ENCODE data around the gene KLF16.

KLF16 gene

DNA sequence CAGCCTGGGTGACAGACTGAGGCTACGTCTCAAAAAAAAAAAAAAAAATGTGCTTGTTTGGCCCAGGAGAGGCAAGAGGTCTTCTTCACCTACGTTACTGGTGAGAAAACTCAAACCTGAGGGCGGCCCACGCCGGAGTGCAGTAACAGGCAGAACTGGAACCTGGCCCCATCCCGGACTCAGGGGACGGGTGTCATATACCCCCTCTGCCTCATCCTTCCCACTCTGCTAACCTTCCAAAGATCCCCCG, 41.4 kb upstream of the KLF16 start:
- Mint-ChIP-seq H3K36me3 (ENCODE audit: low read depth) (no peaks in the 10 kb centered on the region), H3K4me3 (peak overlapping the region; percentile 81 to 83 (median 82)), H3K27me3 (ENCODE audit: low read depth) (no peaks in the 10 kb centered on the region), H3K9me3 (no peaks in the 10 kb centered on the region), H3K4me1 (peaks cover 11% of the 10 kb centered on the region), H3K27ac (peak overlapping the region; percentile 90 to 99 (median 99))
- TF ChIP-seq, protein P1, sequence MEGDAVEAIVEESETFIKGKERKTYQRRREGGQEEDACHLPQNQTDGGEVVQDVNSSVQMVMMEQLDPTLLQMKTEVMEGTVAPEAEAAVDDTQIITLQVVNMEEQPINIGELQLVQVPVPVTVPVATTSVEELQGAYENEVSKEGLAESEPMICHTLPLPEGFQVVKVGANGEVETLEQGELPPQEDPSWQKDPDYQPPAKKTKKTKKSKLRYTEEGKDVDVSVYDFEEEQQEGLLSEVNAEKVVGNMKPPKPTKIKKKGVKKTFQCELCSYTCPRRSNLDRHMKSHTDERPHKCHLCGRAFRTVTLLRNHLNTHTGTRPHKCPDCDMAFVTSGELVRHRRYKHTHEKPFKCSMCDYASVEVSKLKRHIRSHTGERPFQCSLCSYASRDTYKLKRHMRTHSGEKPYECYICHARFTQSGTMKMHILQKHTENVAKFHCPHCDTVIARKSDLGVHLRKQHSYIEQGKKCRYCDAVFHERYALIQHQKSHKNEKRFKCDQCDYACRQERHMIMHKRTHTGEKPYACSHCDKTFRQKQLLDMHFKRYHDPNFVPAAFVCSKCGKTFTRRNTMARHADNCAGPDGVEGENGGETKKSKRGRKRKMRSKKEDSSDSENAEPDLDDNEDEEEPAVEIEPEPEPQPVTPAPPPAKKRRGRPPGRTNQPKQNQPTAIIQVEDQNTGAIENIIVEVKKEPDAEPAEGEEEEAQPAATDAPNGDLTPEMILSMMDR (IDR thresholded peaks at IDR 0.05; ENCODE audit: unreplicated experiment in 3 of 3) = no peak

DNA sequence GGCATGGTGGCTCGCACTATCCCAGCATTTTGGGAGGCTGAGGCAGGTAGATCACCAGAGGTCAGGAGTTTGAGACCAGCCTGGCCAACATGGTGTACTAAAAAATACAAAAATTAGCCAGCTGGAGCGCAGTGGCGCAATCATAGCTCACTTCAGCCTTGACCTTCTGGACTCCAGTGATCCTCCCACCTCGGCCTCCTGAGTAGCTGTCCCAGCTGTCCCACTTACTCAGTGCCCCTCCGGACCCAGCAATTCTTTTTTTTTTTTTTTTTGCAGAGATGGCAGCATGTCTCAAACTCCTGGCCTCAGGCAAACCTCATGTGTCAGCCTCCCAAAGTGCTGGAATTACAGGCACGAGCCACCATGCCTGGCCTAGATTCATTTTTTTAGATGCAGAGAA, 39.5 kb upstream of the KLF16 start:
- Mint-ChIP-seq H3K27me3 (ENCODE audit: low read depth) (no peaks in the 10 kb centered on the region), H3K4me3 (peak overlapping the region in 1 of 3 experiments; percentile 36), H3K9me3 (no peaks in the 10 kb centered on the region), H3K27ac (peak overlapping the region; percentile 69 to 99 (median 90)), H3K4me1 (peaks cover 11% of the 10 kb centered on the region), H3K36me3 (ENCODE audit: low read depth) (no peaks in the 10 kb centered on the region)
- TF ChIP-seq, protein P1 (IDR thresholded peaks at IDR 0.05; ENCODE audit: unreplicated experiment in 3 of 3) = no peak

DNA sequence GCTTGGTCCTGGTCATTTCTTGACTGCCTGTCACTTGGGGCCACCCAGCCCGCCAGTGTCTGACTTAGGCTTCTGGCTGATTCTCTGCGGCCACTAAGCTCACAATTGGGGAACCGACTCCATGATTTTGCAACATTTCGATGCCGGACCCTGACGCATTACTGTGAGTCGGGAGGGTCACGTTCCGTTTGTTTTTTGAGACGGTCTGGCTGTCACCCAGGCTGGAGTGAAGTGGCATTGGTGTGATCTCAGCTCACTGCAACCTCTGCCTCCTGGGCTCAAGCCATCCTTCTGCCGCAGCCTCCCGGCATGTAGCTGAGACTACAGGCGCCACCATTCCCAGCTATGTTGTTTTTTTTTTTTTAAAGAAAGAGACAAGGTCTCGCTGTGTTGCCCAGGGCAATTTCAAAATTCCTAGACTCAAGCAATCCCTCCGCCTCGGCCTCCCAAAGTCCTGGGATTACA, 38.6 kb upstream of the KLF16 start:
- no peaks in the 10 kb centered on the region for H3K36me3 Mint-ChIP-seq (ENCODE audit: low read depth)
- peak overlapping the region in 1 of 3 experiments; percentile 25 for H3K27ac Mint-ChIP-seq
- no peak overlapping the region for H3K4me3 Mint-ChIP-seq
- TF ChIP-seq, protein P1 (IDR thresholded peaks at IDR 0.05; ENCODE audit: unreplicated experiment in 3 of 3) = no peak
- H3K4me1 Mint-ChIP-seq = peaks cover 17% of the 10 kb centered on the region
- no peaks in the 10 kb centered on the region for H3K9me3 Mint-ChIP-seq
- H3K27me3 Mint-ChIP-seq (ENCODE audit: low read depth) = no peaks in the 10 kb centered on the region

DNA sequence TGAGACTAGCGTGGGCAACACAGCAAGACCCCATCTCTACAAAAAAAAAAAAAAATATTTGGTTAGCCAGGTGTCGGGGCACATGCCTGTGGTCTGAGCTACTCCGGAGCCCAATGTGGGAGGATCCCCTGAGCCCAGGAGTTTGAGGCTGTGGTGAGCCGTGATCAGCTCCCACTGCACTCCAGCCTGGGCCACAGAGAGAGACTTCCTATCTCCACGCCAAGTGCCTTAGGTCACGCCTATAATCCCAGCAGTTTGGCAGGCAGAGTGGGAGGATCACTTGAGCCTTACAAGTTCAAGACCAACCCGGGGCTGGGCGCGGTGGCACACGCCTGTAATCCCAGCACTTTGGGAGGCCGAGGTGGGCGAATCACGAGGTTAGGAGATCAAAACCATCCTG, 33.1 kb upstream of the KLF16 start:
- no peak overlapping the region for H3K4me3 Mint-ChIP-seq
- H3K27me3 Mint-ChIP-seq (ENCODE audit: low read depth) = no peaks in the 10 kb centered on the region
- H3K27ac Mint-ChIP-seq = no peak overlapping the region
- H3K36me3 Mint-ChIP-seq (ENCODE audit: low read depth) = no peaks in the 10 kb centered on the region
- TF ChIP-seq, protein P1 (IDR thresholded peaks at IDR 0.05; ENCODE audit: unreplicated experiment in 3 of 3) = no peak
- peaks cover 6% of the 10 kb centered on the region for H3K4me1 Mint-ChIP-seq
- no peaks in the 10 kb centered on the region for H3K9me3 Mint-ChIP-seq

DNA sequence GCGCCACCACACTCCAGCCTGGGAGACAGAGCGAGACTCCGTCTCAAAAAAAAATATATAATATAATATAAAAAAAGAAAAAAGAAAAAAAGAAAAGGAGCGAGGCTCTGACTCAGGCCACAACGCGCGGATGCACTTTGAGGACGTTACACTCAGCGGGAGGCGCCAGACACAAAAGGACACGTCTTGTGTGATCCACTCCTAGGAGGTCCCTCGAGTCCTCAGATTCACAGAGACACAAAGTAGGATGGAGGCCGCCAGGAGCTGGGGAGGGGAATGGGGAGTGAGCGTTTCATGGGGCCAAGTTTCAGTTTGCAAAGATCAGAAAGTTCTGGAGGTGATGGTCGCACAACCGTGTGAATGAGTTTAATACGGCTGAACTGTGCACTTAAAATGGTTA, 30.4 kb upstream of the KLF16 start:
- no peaks in the 10 kb centered on the region for H3K27me3 Mint-ChIP-seq (ENCODE audit: low read depth)
- no peaks in the 10 kb centered on the region for H3K36me3 Mint-ChIP-seq (ENCODE audit: low read depth)
- H3K27ac Mint-ChIP-seq = peak overlapping the region in 1 of 3 experiments; percentile 70
- no peak overlapping the region for H3K4me3 Mint-ChIP-seq
- TF ChIP-seq, protein P1 (IDR thresholded peaks at IDR 0.05; ENCODE audit: unreplicated experiment in 3 of 3) = no peak
- H3K9me3 Mint-ChIP-seq = no peaks in the 10 kb centered on the region
- H3K4me1 Mint-ChIP-seq = peaks cover 6% of the 10 kb centered on the region

DNA sequence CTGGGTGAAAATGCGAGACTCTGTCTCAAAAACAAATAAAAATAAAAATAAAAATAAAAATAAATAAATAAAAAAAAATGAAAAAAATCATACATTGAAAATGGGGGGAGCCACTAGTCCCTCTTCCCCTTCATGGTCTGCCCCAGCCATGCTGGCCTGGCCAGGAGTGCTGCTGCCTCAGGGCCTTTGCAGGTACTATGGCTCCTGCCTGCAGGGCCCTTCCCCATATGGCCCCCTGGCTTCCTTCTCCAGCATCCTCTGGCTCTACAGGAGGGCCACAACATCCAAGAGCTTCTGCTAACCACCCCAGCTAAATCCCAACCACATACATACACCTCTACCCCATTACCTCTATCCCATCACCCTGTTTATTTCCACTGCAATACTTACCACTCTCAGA, 26.5 kb upstream of the KLF16 start:
- TF ChIP-seq, protein P1 (IDR thresholded peaks at IDR 0.05; ENCODE audit: unreplicated experiment in 3 of 3) = no peak
- Mint-ChIP-seq H3K27ac (peak overlapping the region in 2 of 3 experiments; percentile 21 to 32), H3K36me3 (ENCODE audit: low read depth) (no peaks in the 10 kb centered on the region)

More for the DNA sequence above, 26.5 kb upstream of the KLF16 start:
- Mint-ChIP-seq H3K4me1 (peaks cover 10% of the 10 kb centered on the region), H3K9me3 (no peaks in the 10 kb centered on the region), H3K4me3 (peak overlapping the region in 1 of 3 experiments; percentile 2), H3K27me3 (ENCODE audit: low read depth) (no peaks in the 10 kb centered on the region)
